WI38 (cell line): ENCODE results near the gene MCC.

Source experiments
- H3K4me3 ChIP-seq: 2 replicates; pipeline ENCODE4 v1.5.1; 2011; ENCODE audit warnings: low read depth, mild to moderate bottlenecking, control low read depth, low read length
- CTCF ChIP-seq: IDR thresholded peaks from 2 replicates; pipeline ENCODE4 v1.5.1; 2012; ENCODE audit warnings: low read depth, mild to moderate bottlenecking, control low read depth, low read length

Gene MCC

GRCh38 chr5:113232667-113233066 lies 255.6 kb downstream of the MCC start:
- TF ChIP-seq CTCF: no peak
- no peak overlapping the region for H3K4me3 ChIP-seq

- TF ChIP-seq CTCF: no peak
- no peak overlapping the region for H3K4me3 ChIP-seq
Observed at GRCh38 chr5:113232221-113232620, 256.0 kb downstream of the MCC start.

- no peak for TF ChIP-seq CTCF
- H3K4me3 ChIP-seq: no peak overlapping the region
Observed at GRCh38 chr5:113231653-113232000, 256.6 kb downstream of the MCC start.

- no peak overlapping the region for H3K4me3 ChIP-seq
- no peak for TF ChIP-seq CTCF
Observed at GRCh38 chr5:113230711-113231652, 257.3 kb downstream of the MCC start.

GRCh38 chr5:113227798-113228197 lies 260.5 kb downstream of the MCC start:
- H3K4me3 ChIP-seq: no peak overlapping the region
- TF ChIP-seq CTCF: no peak

- TF ChIP-seq CTCF: no peak
- no peak overlapping the region for H3K4me3 ChIP-seq
Observed at GRCh38 chr5:113226116-113226736, 262.0 kb downstream of the MCC start.

GRCh38 chr5:113225259-113225658 lies 263.0 kb downstream of the MCC start:
- H3K4me3 ChIP-seq: no peak overlapping the region
- no peak for TF ChIP-seq CTCF
